Lung (tissue), 12 donors: Measurements from ENCODE around the gene TMEM135. TPM values are rescaled to one million over a fixed set of nuclear protein-coding genes. Genes with fewer than 3 reads are reported as not detected.
A peak's percentile ranks its signal among the peaks of the same experiment; 100 is the strongest.

ENCODE experiments used
- ATAC-seq: fragments of 200-7000 bp; cut with Tn5 transposase; one replicate; pipeline ENCODE4 v1.9.1; 2020; ENCODE audit warnings: moderate number of reproducible peaks; ENCODE audit not compliant: insufficient read depth, low FRiP score
- DNase-seq, 3 donors: peaks; one replicate each; pipeline ENCODE4 v3.0.0-alpha.2; 2013 to 2017
- H3K27ac ChIP-seq, 2 donors: one replicate each; pipeline ENCODE4 v1.5.1; 2013; ENCODE audit warnings: mild to moderate bottlenecking in 2 of 2, moderate library complexity in 2 of 2, control low read depth in 1 of 2, inconsistent platforms in 1 of 2, low read depth in 1 of 2, low read length in 1 of 2
- H3K27me3 ChIP-seq, 3 donors: one replicate each; pipeline ENCODE4 v1.5.1; 2013; ENCODE audit warnings: low read length in 2 of 3; ENCODE audit not compliant: control insufficient read depth in 3 of 3, insufficient read depth in 3 of 3
- H3K36me3 ChIP-seq, 4 donors: one replicate each; pipeline ENCODE4 v1.5.1; 2013; ENCODE audit warnings: low read length in 4 of 4, mild to moderate bottlenecking in 1 of 4, moderate library complexity in 1 of 4; ENCODE audit not compliant: control insufficient read depth in 4 of 4, insufficient read depth in 4 of 4
- H3K4me1 ChIP-seq, 5 donors: one replicate each; pipeline ENCODE4 v1.5.1; 2013; ENCODE audit warnings: low read length in 5 of 5, mild to moderate bottlenecking in 2 of 5, moderate library complexity in 1 of 5; ENCODE audit not compliant: control insufficient read depth in 5 of 5, insufficient read depth in 5 of 5
- H3K4me3 ChIP-seq: one replicate; pipeline ENCODE4 v1.5.1; 2013; ENCODE audit warnings: mild to moderate bottlenecking, control low read depth, moderate library complexity
- H3K9ac ChIP-seq, 2 donors: one replicate each; pipeline ENCODE4 v1.5.1; 2013; ENCODE audit warnings: low read length in 2 of 2, control low read depth in 1 of 2; ENCODE audit not compliant: insufficient read depth in 1 of 2
- H3K9me3 ChIP-seq, 4 donors: one replicate each; pipeline ENCODE4 v1.5.1; 2013; ENCODE audit warnings: low read length in 3 of 4, mild to moderate bottlenecking in 1 of 4, moderate library complexity in 1 of 4; ENCODE audit not compliant: control insufficient read depth in 4 of 4, insufficient read depth in 3 of 4
- WGBS, 2 donors: extraction: QIAGEN DNeasy Blood & Tissue Kit; methylation state at CpG; one replicate each; pipeline ENCODE4 v1.1.7; 2013; 5-methylcytosine and 5-hydroxymethylcytosine counted together
- polyA plus RNA-seq, 2 donors: library from polyadenylated mRNA; stranded (reverse); fragments of 200-250 nt; gene quantifications; one replicate each; pipeline ENCODE4 v1.2.1, GENCODE V29; 2013
- total RNA-seq, 2 donors: library from RNA; depleted of rRNA in 1 of 2; stranded (reverse); fragments of >200 nt in 1 of 2; gene quantifications; one replicate each; pipeline ENCODE4 v1.2.1, GENCODE V29; 2014 to 2021
- TF ChIP-seq, protein P1 (sequence below): IDR thresholded peaks from 2 replicates; pipeline ENCODE4 v1.5.1; 2012; ENCODE audit warnings: mild to moderate bottlenecking; ENCODE audit errors: control extremely low read depth, extremely low read depth
- donor health status: control.
- donor health status: control.
- donor health status: Bipolar disorder and iron deficiency.
- donor health status: healthy.
- donor health status: DM: yes; HTN: yes; CAD: no.

The TMEM135 gene
- total and polyA plus RNA-seq, 4 donors = 5.9 to 42.0 (median 11.5) TPM

- ATAC-seq = no peak
- Histone ChIP-seq H3K9ac (no peak overlapping the region), H3K9me3 (no peaks in the 10 kb centered on the region), H3K27me3 (no peaks in the 10 kb centered on the region), H3K27ac (no peak overlapping the region), H3K4me3 (no peak overlapping the region), H3K4me1 (peaks cover 0 to 47% (median 7%) of the 10 kb centered on the region in 5 donors), H3K36me3 (peaks cover 0 to 2% (median 0%) of the 10 kb centered on the region in 4 donors)
- TF ChIP-seq, protein P1, sequence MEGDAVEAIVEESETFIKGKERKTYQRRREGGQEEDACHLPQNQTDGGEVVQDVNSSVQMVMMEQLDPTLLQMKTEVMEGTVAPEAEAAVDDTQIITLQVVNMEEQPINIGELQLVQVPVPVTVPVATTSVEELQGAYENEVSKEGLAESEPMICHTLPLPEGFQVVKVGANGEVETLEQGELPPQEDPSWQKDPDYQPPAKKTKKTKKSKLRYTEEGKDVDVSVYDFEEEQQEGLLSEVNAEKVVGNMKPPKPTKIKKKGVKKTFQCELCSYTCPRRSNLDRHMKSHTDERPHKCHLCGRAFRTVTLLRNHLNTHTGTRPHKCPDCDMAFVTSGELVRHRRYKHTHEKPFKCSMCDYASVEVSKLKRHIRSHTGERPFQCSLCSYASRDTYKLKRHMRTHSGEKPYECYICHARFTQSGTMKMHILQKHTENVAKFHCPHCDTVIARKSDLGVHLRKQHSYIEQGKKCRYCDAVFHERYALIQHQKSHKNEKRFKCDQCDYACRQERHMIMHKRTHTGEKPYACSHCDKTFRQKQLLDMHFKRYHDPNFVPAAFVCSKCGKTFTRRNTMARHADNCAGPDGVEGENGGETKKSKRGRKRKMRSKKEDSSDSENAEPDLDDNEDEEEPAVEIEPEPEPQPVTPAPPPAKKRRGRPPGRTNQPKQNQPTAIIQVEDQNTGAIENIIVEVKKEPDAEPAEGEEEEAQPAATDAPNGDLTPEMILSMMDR = no peak
- WGBS, 2 donors = 86 to 91% methylated on average over 2 of the region's 2 CpGs
- peak in 2 of 3 donors; percentile 54 to 78 for DNase-seq
Measured at GRCh38 chr11:87329172-87329571, 291.4 kb downstream of the TMEM135 start.

DNA sequence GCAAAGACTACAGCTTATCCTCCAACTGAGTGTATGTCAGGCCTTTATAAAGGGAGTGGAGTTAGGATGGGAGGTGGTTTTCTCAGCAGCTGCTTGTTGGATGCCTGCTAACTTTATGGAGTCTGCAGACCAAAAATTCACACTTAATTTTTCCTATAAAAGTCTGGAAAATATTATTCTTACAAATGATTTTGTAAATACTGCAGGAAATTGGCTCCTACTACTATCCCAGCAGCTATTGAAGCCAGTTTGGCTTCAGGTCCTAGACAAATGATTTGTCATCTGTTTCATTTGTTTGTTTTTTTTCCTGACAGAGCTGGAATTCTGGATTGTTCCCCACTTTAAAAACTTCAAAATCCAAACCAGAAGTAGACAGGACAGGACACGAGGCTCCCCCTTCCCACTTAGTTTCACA lies 292.5 kb downstream of the TMEM135 start:
- H3K9ac ChIP-seq = no peak overlapping the region
- H3K27ac ChIP-seq = no peak overlapping the region
- no peaks in the 10 kb centered on the region for H3K27me3 ChIP-seq
- H3K9me3 ChIP-seq = no peaks in the 10 kb centered on the region
- H3K36me3 ChIP-seq = peaks cover 0 to 2% (median 0%) of the 10 kb centered on the region in 4 donors
- H3K4me1 ChIP-seq = peaks cover 0 to 37% (median 7%) of the 10 kb centered on the region in 5 donors
- no peak for ATAC-seq
- TF ChIP-seq, protein P1 = no peak
- peak; percentile 54 to 94 (median 88) for DNase-seq
- 78 to 90% methylated on average over 1 of the region's 1 CpG for WGBS, 2 donors
- no peak overlapping the region for H3K4me3 ChIP-seq

GRCh38 chr11:87331273-87331672 lies 293.5 kb downstream of the TMEM135 start:
- Histone ChIP-seq H3K27me3 (no peaks in the 10 kb centered on the region), H3K9me3 (no peaks in the 10 kb centered on the region), H3K9ac (no peak overlapping the region), H3K4me1 (peaks cover 0 to 27% (median 7%) of the 10 kb centered on the region in 5 donors), H3K36me3 (peaks cover 0 to 2% (median 0%) of the 10 kb centered on the region in 4 donors), H3K4me3 (no peak overlapping the region), H3K27ac (no peak overlapping the region)
- no peak for DNase-seq
- TF ChIP-seq, protein P1 = no peak
- ATAC-seq = no peak
- WGBS, 2 donors = 87 to 90% methylated on average over 6 of the region's 6 CpGs
